Measurements from ENCODE around the gene BTBD16.
A peak's percentile ranks its signal among the peaks of the same experiment; 100 is the strongest.

GRCh38 chr10:122267849-122268737, 3.0 kb upstream of the BTBD16 start:
- TF ChIP-seq, protein P1, sequence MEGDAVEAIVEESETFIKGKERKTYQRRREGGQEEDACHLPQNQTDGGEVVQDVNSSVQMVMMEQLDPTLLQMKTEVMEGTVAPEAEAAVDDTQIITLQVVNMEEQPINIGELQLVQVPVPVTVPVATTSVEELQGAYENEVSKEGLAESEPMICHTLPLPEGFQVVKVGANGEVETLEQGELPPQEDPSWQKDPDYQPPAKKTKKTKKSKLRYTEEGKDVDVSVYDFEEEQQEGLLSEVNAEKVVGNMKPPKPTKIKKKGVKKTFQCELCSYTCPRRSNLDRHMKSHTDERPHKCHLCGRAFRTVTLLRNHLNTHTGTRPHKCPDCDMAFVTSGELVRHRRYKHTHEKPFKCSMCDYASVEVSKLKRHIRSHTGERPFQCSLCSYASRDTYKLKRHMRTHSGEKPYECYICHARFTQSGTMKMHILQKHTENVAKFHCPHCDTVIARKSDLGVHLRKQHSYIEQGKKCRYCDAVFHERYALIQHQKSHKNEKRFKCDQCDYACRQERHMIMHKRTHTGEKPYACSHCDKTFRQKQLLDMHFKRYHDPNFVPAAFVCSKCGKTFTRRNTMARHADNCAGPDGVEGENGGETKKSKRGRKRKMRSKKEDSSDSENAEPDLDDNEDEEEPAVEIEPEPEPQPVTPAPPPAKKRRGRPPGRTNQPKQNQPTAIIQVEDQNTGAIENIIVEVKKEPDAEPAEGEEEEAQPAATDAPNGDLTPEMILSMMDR (IDR thresholded peaks at IDR 0.05), result peak; percentile 56 to 91 (median 63)
- TF ChIP-seq EP300 (IDR thresholded peaks at IDR 0.05), result no peak
- no peak for TF ChIP-seq POLR2AphosphoS5 (IDR thresholded peaks at IDR 0.05)
- TF ChIP-seq POLR2A (IDR thresholded peaks at IDR 0.05), result no peak
